Fibroblast of peridontal ligament (primary cell): Measurements from ENCODE around the gene PID1.

Experiments
- DNase-seq: peaks from one replicate; pipeline ENCODE4 v3.0.0-alpha.2; 2010; ENCODE audit errors: extremely low read depth

The PID1 gene

GRCh38 chr2:229009816-229010215, 261.3 kb downstream of the PID1 start:
- DNase-seq: no peak

- DNase-seq: no peak
Observed at GRCh38 chr2:229003256-229003655, 267.8 kb downstream of the PID1 start.

- DNase-seq: no peak
Observed at GRCh38 chr2:229001196-229001595, 269.9 kb downstream of the PID1 start.

GRCh38 chr2:228999326-228999725, 271.8 kb downstream of the PID1 start:
- DNase-seq: no peak

- DNase-seq: no peak
Observed at GRCh38 chr2:228988786-228989185, 282.3 kb downstream of the PID1 start.

- DNase-seq: no peak
Observed at GRCh38 chr2:228987441-228988155, 283.5 kb downstream of the PID1 start.

GRCh38 chr2:228986961-228987360, 284.1 kb downstream of the PID1 start:
- no peak for DNase-seq

- DNase-seq: no peak
Observed at GRCh38 chr2:228983700-228984099, 287.4 kb downstream of the PID1 start.

GRCh38 chr2:228974169-228974568, 296.9 kb downstream of the PID1 start:
- no peak for DNase-seq
